Measurements from ENCODE around the gene RSBN1. TPM values are rescaled to one million over a fixed set of nuclear protein-coding genes. Genes with fewer than 3 reads are reported as not detected.

RSBN1 gene
- total and polyA plus RNA-seq, 9 of the 15 experiments (the other 6 are each of a cell fraction or from before 2014, with no cell fraction given) = 4.5 to 24.3 (median 13.0) TPM

DNA sequence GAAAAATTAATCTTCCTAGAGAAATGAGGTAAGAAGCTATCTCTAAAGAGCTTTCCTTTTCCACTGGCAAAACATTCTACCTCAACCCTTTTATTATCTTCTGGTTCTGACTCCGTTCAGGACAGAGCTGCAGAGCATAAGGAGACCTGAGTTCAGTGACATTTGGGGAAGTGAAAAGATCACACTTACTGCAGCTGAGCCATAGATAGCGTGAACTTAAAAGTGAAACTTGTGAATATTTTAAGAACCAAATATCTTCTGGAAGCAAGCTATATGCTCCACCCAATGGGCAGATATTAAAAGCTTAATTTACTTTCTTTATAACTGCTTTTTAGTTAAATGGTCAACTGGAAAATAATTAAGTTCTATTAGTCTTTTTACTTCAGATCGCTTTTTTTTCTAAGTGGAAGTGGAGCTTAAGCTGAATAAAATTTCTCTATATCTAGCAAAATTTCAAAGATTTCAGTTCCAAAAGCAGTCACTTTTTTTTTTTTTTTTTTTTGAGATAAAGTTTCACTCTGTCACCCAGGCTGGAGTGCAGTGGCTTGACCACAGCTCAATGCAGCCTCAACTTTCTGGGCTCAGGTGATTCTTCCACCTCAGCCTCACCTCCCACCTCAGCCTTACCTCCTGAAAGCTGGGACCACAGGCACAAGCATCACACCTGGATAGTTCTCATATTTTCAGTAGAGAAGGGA lies 47.4 kb upstream of the RSBN1 start:
- Histone ChIP-seq H3K27ac (ENCODE audit: extremely low read depth, low read depth, low read length) (peak overlapping the region; percentile 19; the same call in 1 of the 3 replicates), H4K20me1 (replicated peaks; ENCODE audit: control insufficient read depth, insufficient read depth, low read length) (no peaks in the 10 kb centered on the region), H3K4me1 (replicated peaks in 1 of 2; ENCODE audit: control insufficient read depth in 2 of 2, insufficient read depth in 2 of 2, low read length in 2 of 2) (peaks cover 4 to 13% of the 10 kb centered on the region in 2 experiments; a peak in 3 of 5 replicates), H3K4me3 (no peak overlapping the region), H3K4me2 (ENCODE audit: insufficient read depth, low read length) (peak overlapping the region; percentile 32), H3K36me3 (ENCODE audit: control insufficient read depth, insufficient read depth, low read length) (no peaks in the 10 kb centered on the region), H3K27me3 (ENCODE audit: control insufficient read depth in 2 of 2, insufficient read depth in 2 of 2, low read length in 2 of 2) (no peaks in the 10 kb centered on the region), H3K9me3 (replicated peaks; ENCODE audit: control insufficient read depth, insufficient read depth, low read depth, low read length) (no peaks in the 10 kb centered on the region), H2AFZ (ENCODE audit: low read depth, low read length) (peak overlapping the region; percentile 30), H3K9ac (ENCODE audit: insufficient read depth in 1 of 2, low read depth in 2 of 2, low read length in 2 of 2) (peak overlapping the region; percentile 1 to 33; a peak in 2 of 4 replicates), H3K9me1 (ENCODE audit: control insufficient read depth, insufficient read depth, low read length) (no peaks in the 10 kb centered on the region), H3K79me2 (ENCODE audit: control insufficient read depth, insufficient read depth, low read length) (no peaks in the 10 kb centered on the region)
- POLR2A ChIA-PET = interaction anchor here (0.5 to 1.7 kb wide), 10 partner anchors 9 to 591 kb away, joined by 3 to 7 read pairs (median 4); no protein-coding TSS in a partner anchor
- in situ Hi-C loops (cut with MboI) (no loop called here), intact Hi-C loops (cut with micrococcal nuclease) (no loop called here)
- CTCF ChIA-PET (ENCODE audit: low intra/inter-chr PET ratio) = no interaction called here
- no TSS peak for BruUV-seq (replicated peaks)
- TF ChIP-seq ZNF384 (IDR thresholded peaks at IDR 0.05; ENCODE audit: low read depth, low read length) = peak; percentile 43
- TF ChIP-seq ZNF512 (tag; IDR thresholded peaks at IDR 0.05) = peak; percentile 34; the same call in 1 of the 2 replicates
- TF ChIP-seq CXXC5 (CRISPR knock-in tag; IDR thresholded peaks at IDR 0.05) = 0 out of 2 replicates have a peak, but pooled peaks have one; percentile 30
- TF ChIP-seq, protein P1, sequence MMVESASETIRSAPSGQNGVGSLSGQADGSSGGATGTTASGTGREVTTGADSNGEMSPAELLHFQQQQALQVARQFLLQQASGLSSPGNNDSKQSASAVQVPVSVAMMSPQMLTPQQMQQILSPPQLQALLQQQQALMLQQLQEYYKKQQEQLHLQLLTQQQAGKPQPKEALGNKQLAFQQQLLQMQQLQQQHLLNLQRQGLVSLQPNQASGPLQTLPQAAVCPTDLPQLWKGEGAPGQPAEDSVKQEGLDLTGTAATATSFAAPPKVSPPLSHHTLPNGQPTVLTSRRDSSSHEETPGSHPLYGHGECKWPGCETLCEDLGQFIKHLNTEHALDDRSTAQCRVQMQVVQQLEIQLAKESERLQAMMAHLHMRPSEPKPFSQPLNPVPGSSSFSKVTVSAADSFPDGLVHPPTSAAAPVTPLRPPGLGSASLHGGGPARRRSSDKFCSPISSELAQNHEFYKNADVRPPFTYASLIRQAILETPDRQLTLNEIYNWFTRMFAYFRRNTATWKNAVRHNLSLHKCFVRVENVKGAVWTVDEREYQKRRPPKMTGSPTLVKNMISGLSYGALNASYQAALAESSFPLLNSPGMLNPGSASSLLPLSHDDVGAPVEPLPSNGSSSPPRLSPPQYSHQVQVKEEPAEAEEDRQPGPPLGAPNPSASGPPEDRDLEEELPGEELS (CRISPR knock-in tag; IDR thresholded peaks at IDR 0.05; ENCODE audit: borderline replicate concordance) = no peak
- TF ChIP-seq MXI1 (IDR thresholded peaks at IDR 0.05; ENCODE audit: low read depth, low read length) = no peak
- TF ChIP-seq SMARCB1 (IDR thresholded peaks at IDR 0.05; ENCODE audit: insufficient read length, low read depth) = peak; percentile 89
- TF ChIP-seq SPI1 (IDR thresholded peaks at IDR 0.05; ENCODE audit: borderline replicate concordance, low read depth, low read length) = peak; percentile 94
- peak; percentile 33; the same call in 1 of the 2 replicates for TF ChIP-seq BHLHE40 (IDR thresholded peaks at IDR 0.05; ENCODE audit: low read length)
- no peak for TF ChIP-seq SP1 (CRISPR knock-in tag; IDR thresholded peaks at IDR 0.05)
- TF ChIP-seq ZSCAN32 (CRISPR knock-in tag; IDR thresholded peaks at IDR 0.05) = no peak
- ATAC-seq (peak; percentile 81), DNase-seq (ENCODE audit: extremely low read depth in 1 of 4, low spot score in 3 of 4) (peak in 1 of 4 experiments; percentile 57), FAIRE-seq (peak; percentile 23)
- 8% methylated on average over 3 of the region's 3 CpGs for WGBS (ENCODE audit: insufficient coverage, low coverage, missing lambda C conversion rate)
